ENCODE data around the gene CHDH. TPM values are rescaled to one million over a fixed set of nuclear protein-coding genes. Genes with fewer than 3 reads are reported as not detected.

The CHDH gene
- polyA plus RNA-seq, 4 donors, result 2.4 to 10.0 (median 6.7) TPM

DNA sequence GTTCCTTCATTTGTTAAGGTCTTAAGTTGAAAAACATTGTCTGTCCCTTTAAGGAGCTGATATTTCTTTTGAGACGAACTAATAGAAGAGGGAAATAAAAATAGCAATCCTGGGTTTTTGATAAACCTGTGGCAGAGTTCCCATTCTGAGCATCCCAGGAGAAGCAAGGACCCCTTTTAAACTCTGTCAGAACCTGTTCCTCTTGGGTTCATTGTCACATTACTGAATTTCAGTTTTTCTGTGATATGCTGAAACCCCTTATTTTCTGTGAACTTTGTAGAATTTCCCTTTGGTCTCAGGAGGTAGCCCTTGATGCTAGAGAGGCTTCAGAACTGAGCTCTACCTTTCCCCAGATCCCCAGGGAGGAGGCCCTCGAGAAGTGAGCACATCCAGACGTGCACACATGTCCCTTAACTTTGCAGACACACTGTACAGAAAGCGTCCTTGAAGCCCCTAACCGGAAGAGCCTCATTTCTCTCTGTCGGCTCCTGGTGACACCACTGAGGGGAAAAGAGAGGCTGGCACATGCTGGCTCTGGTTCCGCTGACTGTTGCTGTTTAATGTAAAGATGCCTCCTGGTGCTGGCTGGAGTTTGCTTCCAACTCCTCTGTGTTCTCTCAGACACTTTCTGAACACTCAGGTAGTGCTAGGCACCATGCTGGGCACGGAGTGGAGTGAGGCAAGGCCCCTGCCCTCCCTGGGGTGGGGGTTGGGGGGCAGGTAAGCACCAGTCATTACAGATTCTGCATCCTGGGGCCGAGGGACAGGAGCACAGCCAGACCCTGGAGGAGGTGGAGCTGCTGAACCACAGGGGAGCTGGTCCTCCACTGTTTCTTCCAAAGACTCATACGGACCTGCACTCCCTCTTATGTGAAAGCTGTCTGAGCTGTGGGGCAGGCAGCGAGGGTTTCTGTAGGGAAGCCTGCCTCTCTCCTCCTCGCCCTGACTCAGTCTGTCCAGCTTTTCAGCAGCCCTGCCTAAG, 77.5 kb downstream of the CHDH start:
- DNase-seq (ENCODE audit: low read depth in 4 of 4, low spot score in 3 of 4), result no peak

DNA sequence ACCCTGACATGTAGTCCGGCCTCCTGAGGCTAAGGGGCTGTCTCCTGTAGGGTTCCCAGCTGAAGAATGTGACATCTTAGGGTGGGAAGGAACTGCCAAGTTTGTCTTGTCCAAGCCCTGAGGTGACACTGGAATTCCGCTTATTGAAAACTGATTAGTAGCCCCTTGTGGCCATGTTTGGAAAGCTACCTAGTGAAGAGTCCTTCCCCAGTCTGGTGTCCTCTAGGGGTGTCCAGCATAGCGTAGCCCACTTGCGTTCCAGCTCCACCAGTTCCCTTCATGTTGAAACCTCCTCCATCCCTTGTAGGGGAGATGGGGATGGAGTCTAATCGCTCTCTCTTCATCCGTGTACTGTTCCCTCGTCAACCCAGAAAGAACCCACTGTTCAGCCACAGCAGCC, 79.5 kb downstream of the CHDH start:
- no peak for DNase-seq (ENCODE audit: low read depth in 4 of 4, low spot score in 3 of 4)

DNA sequence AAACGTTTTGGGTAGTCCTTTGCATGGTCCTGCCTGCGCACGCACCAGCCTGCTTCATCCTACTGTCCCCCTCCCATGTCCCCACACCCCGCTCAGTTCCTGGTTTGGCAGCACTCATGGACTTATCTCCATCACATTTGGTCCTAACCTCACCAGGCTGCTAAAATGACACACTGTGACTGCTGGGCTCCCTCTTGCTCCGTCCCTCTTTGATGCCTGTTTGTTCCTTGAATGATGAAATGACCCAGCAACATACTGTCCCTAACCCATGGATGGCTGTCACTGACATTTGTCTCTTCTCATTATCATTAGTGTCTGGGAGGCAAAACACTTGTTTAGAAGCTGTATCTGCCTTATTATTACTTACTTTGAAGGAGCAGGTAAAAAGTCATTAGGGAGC, 80.5 kb downstream of the CHDH start:
- no peak for DNase-seq (ENCODE audit: low read depth in 4 of 4, low spot score in 3 of 4)

DNA sequence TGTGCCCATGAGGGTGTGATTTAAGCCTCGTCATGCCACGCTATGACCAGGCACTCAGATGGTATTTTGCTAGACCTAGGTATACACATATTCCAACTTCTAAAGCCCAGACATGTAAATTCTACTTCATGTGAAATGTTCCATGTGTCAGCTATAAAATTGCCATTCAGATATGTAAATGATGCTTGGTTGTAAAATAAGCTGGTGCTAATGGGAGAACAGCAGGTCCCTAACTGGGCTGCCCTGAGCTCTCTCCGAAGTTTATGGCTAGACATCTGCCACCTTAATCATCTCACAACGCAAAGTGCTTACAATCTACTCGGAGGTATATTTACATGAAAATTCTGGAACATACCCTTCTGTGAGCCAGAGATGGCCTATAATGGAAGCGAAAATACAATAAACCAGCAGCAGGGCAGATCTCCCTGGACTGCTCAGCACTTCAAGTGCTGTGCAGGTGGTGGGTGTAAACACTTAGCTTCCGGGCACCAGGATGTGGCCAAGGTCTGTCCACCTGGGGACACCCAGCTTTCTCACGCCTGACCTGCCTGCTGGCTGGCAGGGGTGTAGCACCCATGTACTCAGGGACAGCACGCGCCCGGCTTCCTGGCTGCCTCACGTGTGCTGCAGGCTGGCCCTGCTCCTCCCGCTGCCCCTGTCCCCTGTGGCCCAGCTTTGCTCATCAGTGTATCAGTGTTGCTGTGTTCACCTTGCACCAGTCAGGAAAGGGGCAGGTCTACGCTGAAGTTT, 82.0 kb downstream of the CHDH start:
- no peak for DNase-seq (ENCODE audit: low read depth in 4 of 4, low spot score in 3 of 4)

DNA sequence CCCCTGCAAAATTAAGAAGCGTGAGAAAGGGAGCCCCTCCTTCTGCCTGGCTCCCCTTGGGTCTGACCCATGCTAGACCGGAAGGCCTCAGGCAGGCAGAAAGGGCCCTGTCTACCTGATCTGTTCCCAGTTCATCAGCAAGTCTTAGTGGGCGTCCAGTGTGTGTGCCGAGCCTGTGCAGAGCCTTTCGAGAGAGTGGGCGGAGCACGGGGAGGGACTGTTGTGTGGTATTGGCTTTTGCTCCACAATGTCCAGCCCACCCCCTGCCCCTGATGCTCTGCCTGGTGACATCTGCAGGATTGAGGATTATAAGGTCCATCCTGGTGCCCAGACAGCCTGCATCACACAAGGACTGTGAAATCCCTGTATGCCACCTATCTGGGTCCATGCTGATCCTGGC, 82.9 kb downstream of the CHDH start:
- DNase-seq (ENCODE audit: low read depth in 4 of 4, low spot score in 3 of 4), result no peak

Other genes starting within 250 kb of the CHDH start
- gene IL17RB, start 149 bp upstream of the CHDH start, polyA plus RNA-seq (ENCODE audit: insufficient read length in 4 of 4), result 10 to 100 TPM in 3 of 4 donors, 1 to 10 TPM in 1; 8.4 to 18.8 (median 14.2) TPM
- gene ACTR8, start 35.7 kb upstream of the CHDH start, polyA plus RNA-seq (ENCODE audit: insufficient read length in 4 of 4), result 10 to 100 TPM; 27.8 to 47.4 (median 41.1) TPM
- 10 to 100 TPM; 61.9 to 85.7 (median 75.6) TPM for gene SELENOK, start 45.4 kb upstream of the CHDH start, polyA plus RNA-seq (ENCODE audit: insufficient read length in 4 of 4)